ENCODE measurements around the gene LHFPL5.

Gene LHFPL5

GRCh38 chr6:35769211-35769610 is 35.9 kb upstream of the LHFPL5 start:
- no peaks in the 10 kb centered on the region for H3K27me3 ChIP-seq (ENCODE audit: insufficient read depth, low read depth)
- no peak overlapping the region for H3K4me2 ChIP-seq
- no peak overlapping the region for H3K9ac ChIP-seq
- no peak overlapping the region for H2AFZ ChIP-seq (ENCODE audit: low read depth)
- no peaks in the 10 kb centered on the region for H4K20me1 ChIP-seq (ENCODE audit: insufficient read depth)
- no peaks in the 10 kb centered on the region for H3K36me3 ChIP-seq (ENCODE audit: insufficient read depth)
- no peak overlapping the region for H3K4me3 ChIP-seq (IDR thresholded peaks at IDR 0.05; ENCODE audit: insufficient read depth, low read depth, low read length)
- TF ChIP-seq CTCF (conservative IDR thresholded peaks at IDR 0.05; ENCODE audit: low read depth, low read length), result no peak
- H3K4me1 ChIP-seq (ENCODE audit: low read depth, poor library complexity, severe bottlenecking), result no peaks in the 10 kb centered on the region
- H3K79me2 ChIP-seq (ENCODE audit: insufficient read depth, low read depth), result no peaks in the 10 kb centered on the region
- no peak overlapping the region for H3K27ac ChIP-seq

GRCh38 chr6:35771343-35771627 is 33.9 kb upstream of the LHFPL5 start:
- Histone ChIP-seq H3K4me3 (IDR thresholded peaks at IDR 0.05; ENCODE audit: insufficient read depth, low read depth, low read length) (no peak overlapping the region), H3K4me2 (no peak overlapping the region)

GRCh38 chr6:35774116-35774794 is 30.9 kb upstream of the LHFPL5 start:
- H3K27me3 ChIP-seq (ENCODE audit: insufficient read depth, low read depth), result no peaks in the 10 kb centered on the region
- H3K9ac ChIP-seq, result no peak overlapping the region
- no peaks in the 10 kb centered on the region for H3K79me2 ChIP-seq (ENCODE audit: insufficient read depth, low read depth)
- H3K36me3 ChIP-seq (ENCODE audit: insufficient read depth), result no peaks in the 10 kb centered on the region
- no peak overlapping the region for H3K27ac ChIP-seq
- no peak for TF ChIP-seq CTCF (conservative IDR thresholded peaks at IDR 0.05; ENCODE audit: low read depth, low read length)
- no peak overlapping the region for H2AFZ ChIP-seq (ENCODE audit: low read depth)
- no peaks in the 10 kb centered on the region for H4K20me1 ChIP-seq (ENCODE audit: insufficient read depth)
- H3K4me1 ChIP-seq (ENCODE audit: low read depth, poor library complexity, severe bottlenecking), result no peaks in the 10 kb centered on the region
- H3K4me2 ChIP-seq, result no peak overlapping the region
- no peak overlapping the region for H3K4me3 ChIP-seq (IDR thresholded peaks at IDR 0.05; ENCODE audit: insufficient read depth, low read depth, low read length)

More at GRCh38 chr6:35771343-35771627, 33.9 kb upstream of the LHFPL5 start:
- no peaks in the 10 kb centered on the region for H3K36me3 ChIP-seq (ENCODE audit: insufficient read depth)
- no peak overlapping the region for H3K27ac ChIP-seq
- no peak for TF ChIP-seq CTCF (conservative IDR thresholded peaks at IDR 0.05; ENCODE audit: low read depth, low read length)
- no peak overlapping the region for H3K9ac ChIP-seq
- H4K20me1 ChIP-seq (ENCODE audit: insufficient read depth), result no peaks in the 10 kb centered on the region
- no peaks in the 10 kb centered on the region for H3K4me1 ChIP-seq (ENCODE audit: low read depth, poor library complexity, severe bottlenecking)
- no peak overlapping the region for H2AFZ ChIP-seq (ENCODE audit: low read depth)
- no peaks in the 10 kb centered on the region for H3K79me2 ChIP-seq (ENCODE audit: insufficient read depth, low read depth)
- H3K27me3 ChIP-seq (ENCODE audit: insufficient read depth, low read depth), result no peaks in the 10 kb centered on the region

GRCh38 chr6:35775031-35775430 is 30.1 kb upstream of the LHFPL5 start:
- Histone ChIP-seq H3K4me1 (ENCODE audit: low read depth, poor library complexity, severe bottlenecking) (no peaks in the 10 kb centered on the region), H3K27me3 (ENCODE audit: insufficient read depth, low read depth) (no peaks in the 10 kb centered on the region), H3K36me3 (ENCODE audit: insufficient read depth) (no peaks in the 10 kb centered on the region), H4K20me1 (ENCODE audit: insufficient read depth) (no peaks in the 10 kb centered on the region), H2AFZ (ENCODE audit: low read depth) (no peak overlapping the region), H3K4me2 (no peak overlapping the region), H3K9ac (no peak overlapping the region), H3K4me3 (IDR thresholded peaks at IDR 0.05; ENCODE audit: insufficient read depth, low read depth, low read length) (no peak overlapping the region), H3K79me2 (ENCODE audit: insufficient read depth, low read depth) (no peaks in the 10 kb centered on the region), H3K27ac (no peak overlapping the region)
- TF ChIP-seq CTCF (conservative IDR thresholded peaks at IDR 0.05; ENCODE audit: low read depth, low read length), result no peak
